GM19324 (cell line): ENCODE measurements around the gene SPATA19.
"Not testable (repeated sequence)": the region's sequence is repeated elsewhere in the genome, so short reads cannot be mapped to it uniquely, and the experiment has no call there.

ENCODE experiments used
- ATAC-seq: cut with Tn5 transposase; IDR thresholded peaks from one replicate; pipeline ENCODE4 v1.9.1; 2021; ENCODE audit warnings: mild to moderate bottlenecking, moderate library complexity; ENCODE audit not compliant: unreplicated experiment, low FRiP score

Gene SPATA19

GRCh38 chr11:133845413-133845812 lies at the start of gene SPATA19:
SPATA19 (minus strand) TSS chr11:133845513; CDS start chr11:133845446, 67 bp downstream.
- no peak for ATAC-seq

GRCh38 chr11:133895061-133895479 lies 49.8 kb upstream of the SPATA19 start:
- no peak for ATAC-seq

- no peak for ATAC-seq
Observed at GRCh38 chr11:133893381-133893780, 48.1 kb upstream of the SPATA19 start.

- ATAC-seq = no peak
Observed at GRCh38 chr11:133892584-133893380, 47.5 kb upstream of the SPATA19 start.

- ATAC-seq = no peak
Observed at GRCh38 chr11:133892126-133892525, 46.8 kb upstream of the SPATA19 start.

- no peak for ATAC-seq
Observed at GRCh38 chr11:133889893-133890292, 44.6 kb upstream of the SPATA19 start.

- ATAC-seq = no peak
Observed at GRCh38 chr11:133889188-133889587, 43.9 kb upstream of the SPATA19 start.

GRCh38 chr11:133887692-133888332 lies 42.5 kb upstream of the SPATA19 start:
- no peak for ATAC-seq

GRCh38 chr11:133886029-133886428 lies 40.7 kb upstream of the SPATA19 start:
- ATAC-seq = no peak

GRCh38 chr11:133872160-133872559 lies 26.8 kb upstream of the SPATA19 start:
- ATAC-seq = no peak

GRCh38 chr11:133867456-133867855 lies 22.1 kb upstream of the SPATA19 start:
- ATAC-seq = no peak

- no peak for ATAC-seq
Observed at GRCh38 chr11:133865466-133865865, 20.2 kb upstream of the SPATA19 start.

GRCh38 chr11:133864756-133865155 lies 19.4 kb upstream of the SPATA19 start:
- no peak for ATAC-seq

- ATAC-seq = no peak
Observed at GRCh38 chr11:133860151-133860550, 14.8 kb upstream of the SPATA19 start.

GRCh38 chr11:133854330-133854960 lies 9.1 kb upstream of the SPATA19 start:
- ATAC-seq = not testable (repeated sequence)

- ATAC-seq = no peak
Observed at GRCh38 chr11:133844217-133844616, 1.1 kb downstream of the SPATA19 start.

- ATAC-seq = no peak
Observed at GRCh38 chr11:133843454-133843987, 1.8 kb downstream of the SPATA19 start.

- no peak for ATAC-seq
Observed at GRCh38 chr11:133842730-133843129, 2.6 kb downstream of the SPATA19 start.

GRCh38 chr11:133842053-133842452 lies 3.3 kb downstream of the SPATA19 start:
- ATAC-seq = no peak

GRCh38 chr11:133841279-133842043 lies 3.9 kb downstream of the SPATA19 start:
- no peak for ATAC-seq
